Measurements from ENCODE around the gene ALPK3.

DNA sequence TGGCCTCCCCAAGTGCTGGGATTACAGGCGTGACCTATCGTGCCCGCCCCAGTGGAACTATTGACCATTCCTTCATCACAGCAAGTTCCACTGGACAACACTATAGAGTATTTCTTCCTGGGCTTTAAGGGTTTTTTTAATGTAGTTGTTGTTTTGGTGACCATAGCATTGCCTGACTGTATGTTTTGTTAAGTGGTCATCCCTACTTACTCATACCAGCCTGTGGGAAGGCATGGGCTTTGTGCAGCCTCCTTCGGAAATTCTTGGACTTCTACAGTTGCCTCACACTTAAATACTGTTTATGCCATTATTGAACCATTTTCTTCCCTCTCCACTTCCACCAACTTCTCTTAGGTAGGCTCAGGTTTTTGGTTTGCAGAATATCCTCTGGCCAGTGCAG, 19.9 kb upstream of the ALPK3 start:
- TF ChIP-seq, protein P1, sequence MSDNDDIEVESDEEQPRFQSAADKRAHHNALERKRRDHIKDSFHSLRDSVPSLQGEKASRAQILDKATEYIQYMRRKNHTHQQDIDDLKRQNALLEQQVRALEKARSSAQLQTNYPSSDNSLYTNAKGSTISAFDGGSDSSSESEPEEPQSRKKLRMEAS (CRISPR knock-in tag; IDR thresholded peaks at IDR 0.05), result no peak
- TF ChIP-seq, protein P2, sequence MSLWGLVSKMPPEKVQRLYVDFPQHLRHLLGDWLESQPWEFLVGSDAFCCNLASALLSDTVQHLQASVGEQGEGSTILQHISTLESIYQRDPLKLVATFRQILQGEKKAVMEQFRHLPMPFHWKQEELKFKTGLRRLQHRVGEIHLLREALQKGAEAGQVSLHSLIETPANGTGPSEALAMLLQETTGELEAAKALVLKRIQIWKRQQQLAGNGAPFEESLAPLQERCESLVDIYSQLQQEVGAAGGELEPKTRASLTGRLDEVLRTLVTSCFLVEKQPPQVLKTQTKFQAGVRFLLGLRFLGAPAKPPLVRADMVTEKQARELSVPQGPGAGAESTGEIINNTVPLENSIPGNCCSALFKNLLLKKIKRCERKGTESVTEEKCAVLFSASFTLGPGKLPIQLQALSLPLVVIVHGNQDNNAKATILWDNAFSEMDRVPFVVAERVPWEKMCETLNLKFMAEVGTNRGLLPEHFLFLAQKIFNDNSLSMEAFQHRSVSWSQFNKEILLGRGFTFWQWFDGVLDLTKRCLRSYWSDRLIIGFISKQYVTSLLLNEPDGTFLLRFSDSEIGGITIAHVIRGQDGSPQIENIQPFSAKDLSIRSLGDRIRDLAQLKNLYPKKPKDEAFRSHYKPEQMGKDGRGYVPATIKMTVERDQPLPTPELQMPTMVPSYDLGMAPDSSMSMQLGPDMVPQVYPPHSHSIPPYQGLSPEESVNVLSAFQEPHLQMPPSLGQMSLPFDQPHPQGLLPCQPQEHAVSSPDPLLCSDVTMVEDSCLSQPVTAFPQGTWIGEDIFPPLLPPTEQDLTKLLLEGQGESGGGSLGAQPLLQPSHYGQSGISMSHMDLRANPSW (CRISPR knock-in tag; conservative IDR thresholded peaks at IDR 0.05; ENCODE audit: low read depth), result no peak
- TF ChIP-seq, protein P3, sequence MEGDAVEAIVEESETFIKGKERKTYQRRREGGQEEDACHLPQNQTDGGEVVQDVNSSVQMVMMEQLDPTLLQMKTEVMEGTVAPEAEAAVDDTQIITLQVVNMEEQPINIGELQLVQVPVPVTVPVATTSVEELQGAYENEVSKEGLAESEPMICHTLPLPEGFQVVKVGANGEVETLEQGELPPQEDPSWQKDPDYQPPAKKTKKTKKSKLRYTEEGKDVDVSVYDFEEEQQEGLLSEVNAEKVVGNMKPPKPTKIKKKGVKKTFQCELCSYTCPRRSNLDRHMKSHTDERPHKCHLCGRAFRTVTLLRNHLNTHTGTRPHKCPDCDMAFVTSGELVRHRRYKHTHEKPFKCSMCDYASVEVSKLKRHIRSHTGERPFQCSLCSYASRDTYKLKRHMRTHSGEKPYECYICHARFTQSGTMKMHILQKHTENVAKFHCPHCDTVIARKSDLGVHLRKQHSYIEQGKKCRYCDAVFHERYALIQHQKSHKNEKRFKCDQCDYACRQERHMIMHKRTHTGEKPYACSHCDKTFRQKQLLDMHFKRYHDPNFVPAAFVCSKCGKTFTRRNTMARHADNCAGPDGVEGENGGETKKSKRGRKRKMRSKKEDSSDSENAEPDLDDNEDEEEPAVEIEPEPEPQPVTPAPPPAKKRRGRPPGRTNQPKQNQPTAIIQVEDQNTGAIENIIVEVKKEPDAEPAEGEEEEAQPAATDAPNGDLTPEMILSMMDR (IDR thresholded peaks at IDR 0.05), result no peak
- no peak for TF ChIP-seq ETV6 (CRISPR knock-in tag; IDR thresholded peaks at IDR 0.05)
- TF ChIP-seq, protein P4, sequence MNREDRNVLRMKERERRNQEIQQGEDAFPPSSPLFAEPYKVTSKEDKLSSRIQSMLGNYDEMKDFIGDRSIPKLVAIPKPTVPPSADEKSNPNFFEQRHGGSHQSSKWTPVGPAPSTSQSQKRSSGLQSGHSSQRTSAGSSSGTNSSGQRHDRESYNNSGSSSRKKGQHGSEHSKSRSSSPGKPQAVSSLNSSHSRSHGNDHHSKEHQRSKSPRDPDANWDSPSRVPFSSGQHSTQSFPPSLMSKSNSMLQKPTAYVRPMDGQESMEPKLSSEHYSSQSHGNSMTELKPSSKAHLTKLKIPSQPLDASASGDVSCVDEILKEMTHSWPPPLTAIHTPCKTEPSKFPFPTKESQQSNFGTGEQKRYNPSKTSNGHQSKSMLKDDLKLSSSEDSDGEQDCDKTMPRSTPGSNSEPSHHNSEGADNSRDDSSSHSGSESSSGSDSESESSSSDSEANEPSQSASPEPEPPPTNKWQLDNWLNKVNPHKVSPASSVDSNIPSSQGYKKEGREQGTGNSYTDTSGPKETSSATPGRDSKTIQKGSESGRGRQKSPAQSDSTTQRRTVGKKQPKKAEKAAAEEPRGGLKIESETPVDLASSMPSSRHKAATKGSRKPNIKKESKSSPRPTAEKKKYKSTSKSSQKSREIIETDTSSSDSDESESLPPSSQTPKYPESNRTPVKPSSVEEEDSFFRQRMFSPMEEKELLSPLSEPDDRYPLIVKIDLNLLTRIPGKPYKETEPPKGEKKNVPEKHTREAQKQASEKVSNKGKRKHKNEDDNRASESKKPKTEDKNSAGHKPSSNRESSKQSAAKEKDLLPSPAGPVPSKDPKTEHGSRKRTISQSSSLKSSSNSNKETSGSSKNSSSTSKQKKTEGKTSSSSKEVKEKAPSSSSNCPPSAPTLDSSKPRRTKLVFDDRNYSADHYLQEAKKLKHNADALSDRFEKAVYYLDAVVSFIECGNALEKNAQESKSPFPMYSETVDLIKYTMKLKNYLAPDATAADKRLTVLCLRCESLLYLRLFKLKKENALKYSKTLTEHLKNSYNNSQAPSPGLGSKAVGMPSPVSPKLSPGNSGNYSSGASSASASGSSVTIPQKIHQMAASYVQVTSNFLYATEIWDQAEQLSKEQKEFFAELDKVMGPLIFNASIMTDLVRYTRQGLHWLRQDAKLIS (CRISPR knock-in tag; IDR thresholded peaks at IDR 0.05; ENCODE audit: borderline replicate concordance), result no peak
- no peak for TF ChIP-seq NR2C2 (CRISPR knock-in tag; IDR thresholded peaks at IDR 0.05)
- no peak for TF ChIP-seq GABPB1 (CRISPR knock-in tag; IDR thresholded peaks at IDR 0.05)
- TF ChIP-seq GRHL2 (CRISPR knock-in tag; IDR thresholded peaks at IDR 0.05; ENCODE audit: insufficient replicate concordance, severe bottlenecking), result no peak
- TF ChIP-seq, protein P5, sequence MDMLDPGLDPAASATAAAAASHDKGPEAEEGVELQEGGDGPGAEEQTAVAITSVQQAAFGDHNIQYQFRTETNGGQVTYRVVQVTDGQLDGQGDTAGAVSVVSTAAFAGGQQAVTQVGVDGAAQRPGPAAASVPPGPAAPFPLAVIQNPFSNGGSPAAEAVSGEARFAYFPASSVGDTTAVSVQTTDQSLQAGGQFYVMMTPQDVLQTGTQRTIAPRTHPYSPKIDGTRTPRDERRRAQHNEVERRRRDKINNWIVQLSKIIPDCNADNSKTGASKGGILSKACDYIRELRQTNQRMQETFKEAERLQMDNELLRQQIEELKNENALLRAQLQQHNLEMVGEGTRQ (CRISPR knock-in tag; IDR thresholded peaks at IDR 0.05), result no peak
- TF ChIP-seq, protein P6, sequence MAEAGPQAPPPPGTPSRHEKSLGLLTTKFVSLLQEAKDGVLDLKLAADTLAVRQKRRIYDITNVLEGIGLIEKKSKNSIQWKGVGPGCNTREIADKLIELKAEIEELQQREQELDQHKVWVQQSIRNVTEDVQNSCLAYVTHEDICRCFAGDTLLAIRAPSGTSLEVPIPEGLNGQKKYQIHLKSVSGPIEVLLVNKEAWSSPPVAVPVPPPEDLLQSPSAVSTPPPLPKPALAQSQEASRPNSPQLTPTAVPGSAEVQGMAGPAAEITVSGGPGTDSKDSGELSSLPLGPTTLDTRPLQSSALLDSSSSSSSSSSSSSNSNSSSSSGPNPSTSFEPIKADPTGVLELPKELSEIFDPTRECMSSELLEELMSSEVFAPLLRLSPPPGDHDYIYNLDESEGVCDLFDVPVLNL (CRISPR knock-in tag; IDR thresholded peaks at IDR 0.05; ENCODE audit: borderline replicate concordance, low read depth), result no peak
- no peak for TF ChIP-seq ZNF263 (CRISPR knock-in tag; IDR thresholded peaks at IDR 0.05; ENCODE audit: low read depth)
- TF ChIP-seq, protein P7, sequence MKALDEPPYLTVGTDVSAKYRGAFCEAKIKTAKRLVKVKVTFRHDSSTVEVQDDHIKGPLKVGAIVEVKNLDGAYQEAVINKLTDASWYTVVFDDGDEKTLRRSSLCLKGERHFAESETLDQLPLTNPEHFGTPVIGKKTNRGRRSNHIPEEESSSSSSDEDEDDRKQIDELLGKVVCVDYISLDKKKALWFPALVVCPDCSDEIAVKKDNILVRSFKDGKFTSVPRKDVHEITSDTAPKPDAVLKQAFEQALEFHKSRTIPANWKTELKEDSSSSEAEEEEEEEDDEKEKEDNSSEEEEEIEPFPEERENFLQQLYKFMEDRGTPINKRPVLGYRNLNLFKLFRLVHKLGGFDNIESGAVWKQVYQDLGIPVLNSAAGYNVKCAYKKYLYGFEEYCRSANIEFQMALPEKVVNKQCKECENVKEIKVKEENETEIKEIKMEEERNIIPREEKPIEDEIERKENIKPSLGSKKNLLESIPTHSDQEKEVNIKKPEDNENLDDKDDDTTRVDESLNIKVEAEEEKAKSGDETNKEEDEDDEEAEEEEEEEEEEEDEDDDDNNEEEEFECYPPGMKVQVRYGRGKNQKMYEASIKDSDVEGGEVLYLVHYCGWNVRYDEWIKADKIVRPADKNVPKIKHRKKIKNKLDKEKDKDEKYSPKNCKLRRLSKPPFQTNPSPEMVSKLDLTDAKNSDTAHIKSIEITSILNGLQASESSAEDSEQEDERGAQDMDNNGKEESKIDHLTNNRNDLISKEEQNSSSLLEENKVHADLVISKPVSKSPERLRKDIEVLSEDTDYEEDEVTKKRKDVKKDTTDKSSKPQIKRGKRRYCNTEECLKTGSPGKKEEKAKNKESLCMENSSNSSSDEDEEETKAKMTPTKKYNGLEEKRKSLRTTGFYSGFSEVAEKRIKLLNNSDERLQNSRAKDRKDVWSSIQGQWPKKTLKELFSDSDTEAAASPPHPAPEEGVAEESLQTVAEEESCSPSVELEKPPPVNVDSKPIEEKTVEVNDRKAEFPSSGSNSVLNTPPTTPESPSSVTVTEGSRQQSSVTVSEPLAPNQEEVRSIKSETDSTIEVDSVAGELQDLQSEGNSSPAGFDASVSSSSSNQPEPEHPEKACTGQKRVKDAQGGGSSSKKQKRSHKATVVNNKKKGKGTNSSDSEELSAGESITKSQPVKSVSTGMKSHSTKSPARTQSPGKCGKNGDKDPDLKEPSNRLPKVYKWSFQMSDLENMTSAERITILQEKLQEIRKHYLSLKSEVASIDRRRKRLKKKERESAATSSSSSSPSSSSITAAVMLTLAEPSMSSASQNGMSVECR (CRISPR knock-in tag; IDR thresholded peaks at IDR 0.05; ENCODE audit: borderline replicate concordance), result no peak
- no peak for TF ChIP-seq ESRRA (CRISPR knock-in tag; IDR thresholded peaks at IDR 0.05; ENCODE audit: borderline replicate concordance)
- TF ChIP-seq MXD4 (CRISPR knock-in tag; IDR thresholded peaks at IDR 0.05; ENCODE audit: borderline replicate concordance), result no peak
